GM15510 (cell line): Measurements from ENCODE around the gene DOCK2.

ENCODE experiments used
- POLR2A ChIP-seq: IDR thresholded peaks from 3 replicates; pipeline ENCODE4 v1.6.1; 2011; ENCODE audit warnings: borderline replicate concordance; ENCODE audit not compliant: insufficient read length; ENCODE audit errors: extremely low read depth

The DOCK2 gene

GRCh38 chr5:169803077-169803981 is 166.3 kb downstream of the DOCK2 start:
- no peak for TF ChIP-seq POLR2A

- no peak for TF ChIP-seq POLR2A
Measured at GRCh38 chr5:169804861-169805260, 167.8 kb downstream of the DOCK2 start.

- TF ChIP-seq POLR2A: peak; percentile 18
Measured at GRCh38 chr5:169805527-169805934, 168.5 kb downstream of the DOCK2 start.

- TF ChIP-seq POLR2A: no peak
Measured at GRCh38 chr5:169805937-169806700, 169.0 kb downstream of the DOCK2 start.

- no peak for TF ChIP-seq POLR2A
Measured at GRCh38 chr5:169808118-169808581, 171.1 kb downstream of the DOCK2 start.

- no peak for TF ChIP-seq POLR2A
Measured at GRCh38 chr5:169809281-169809680, 172.2 kb downstream of the DOCK2 start.

- TF ChIP-seq POLR2A: no peak
Measured at GRCh38 chr5:169810524-169810923, 173.4 kb downstream of the DOCK2 start.

- no peak for TF ChIP-seq POLR2A
Measured at GRCh38 chr5:169811023-169811422, 173.9 kb downstream of the DOCK2 start.

- TF ChIP-seq POLR2A: no peak
Measured at GRCh38 chr5:169811680-169812079, 174.6 kb downstream of the DOCK2 start.

- TF ChIP-seq POLR2A: no peak
Measured at GRCh38 chr5:169812786-169813185, 175.7 kb downstream of the DOCK2 start.

GRCh38 chr5:169814045-169814444 is 177.0 kb downstream of the DOCK2 start:
- TF ChIP-seq POLR2A: no peak

- no peak for TF ChIP-seq POLR2A
Measured at GRCh38 chr5:169814522-169814921, 177.4 kb downstream of the DOCK2 start.

GRCh38 chr5:169817031-169817430 is 180.0 kb downstream of the DOCK2 start:
- TF ChIP-seq POLR2A: no peak

GRCh38 chr5:169826618-169827017 is 189.5 kb downstream of the DOCK2 start:
- no peak for TF ChIP-seq POLR2A

GRCh38 chr5:169827769-169828168 is 190.7 kb downstream of the DOCK2 start:
- no peak for TF ChIP-seq POLR2A
